NCI-H1048 (cell line): Measurements from ENCODE around the gene RNF223.
"Not testable (repeated sequence)": the region's sequence is repeated elsewhere in the genome, so short reads cannot be mapped to it uniquely, and the experiment has no call there.

Experiments used
- DNase-seq: peaks from one replicate; lab custom pipeline; 2025; lab: John Stamatoyannopoulos, UW

The RNF223 gene

DNA sequence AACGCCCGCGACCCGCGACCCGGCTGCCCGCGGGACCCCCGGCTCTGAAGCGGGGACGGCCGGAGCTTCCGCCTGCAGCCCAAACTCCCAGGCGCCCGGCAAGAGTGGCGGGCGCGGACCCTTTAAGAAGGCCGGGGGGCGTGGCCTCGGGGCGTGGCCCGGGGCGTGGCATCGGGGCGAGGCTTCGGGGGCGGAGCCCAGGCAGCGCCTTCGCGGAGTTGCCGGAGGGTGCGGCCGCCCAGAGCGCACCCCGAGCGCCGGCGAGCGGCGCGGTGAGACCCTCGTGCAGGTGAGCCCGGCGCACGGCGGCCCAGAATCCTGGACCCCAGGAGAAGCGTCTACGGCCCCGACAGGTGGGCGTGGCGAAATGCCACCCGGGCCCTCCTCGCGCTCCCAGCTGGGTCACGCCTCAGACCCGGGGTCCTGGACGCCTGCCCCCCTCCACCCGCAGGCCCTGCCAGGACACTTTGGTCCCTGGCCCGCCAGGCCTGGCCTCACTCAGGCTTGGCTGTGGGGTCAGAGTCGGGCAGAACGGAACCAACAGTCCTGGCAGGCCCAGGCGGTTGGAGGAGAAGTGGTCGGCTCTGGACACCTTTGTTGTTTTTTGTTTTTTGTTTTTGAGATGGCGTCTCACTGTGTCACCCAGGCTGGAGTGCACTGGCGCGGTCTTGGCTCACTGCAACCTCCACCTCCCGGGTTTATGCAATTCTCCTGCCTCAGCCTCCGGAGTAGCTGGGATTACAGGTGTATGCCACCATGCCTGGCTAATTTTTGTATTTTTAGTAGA, 14.4 kb downstream of the RNF223 start:
- no peak for DNase-seq

DNA sequence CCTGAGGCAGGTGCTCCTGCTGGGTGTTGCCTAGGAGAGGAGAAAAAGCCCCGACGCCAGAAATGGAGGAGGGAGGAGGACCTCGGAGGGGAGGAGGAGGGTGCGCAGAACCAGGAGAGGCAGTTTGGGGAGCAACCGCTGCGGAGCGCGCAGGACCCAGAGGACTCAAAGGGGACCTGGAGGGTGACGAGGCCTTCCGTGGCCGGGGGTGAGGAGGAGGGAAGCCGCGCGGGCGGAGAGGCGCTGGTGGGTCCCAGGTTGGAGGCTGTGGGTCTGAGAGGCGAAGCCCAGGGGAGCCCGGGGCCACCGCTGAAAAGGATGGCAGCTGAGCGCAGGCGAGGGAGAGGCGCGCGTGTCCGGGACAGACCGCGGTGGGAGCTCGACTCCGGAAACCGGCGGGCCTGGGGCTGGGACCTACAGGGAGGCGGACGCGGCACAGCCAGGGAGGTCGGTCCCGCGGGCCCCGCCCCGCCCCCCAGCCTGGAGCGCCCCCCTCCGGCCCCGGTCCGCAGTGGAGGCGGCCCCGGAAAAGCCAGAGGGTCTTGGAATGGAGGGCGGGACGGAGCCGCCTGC, 15.1 kb downstream of the RNF223 start:
- DNase-seq: no peak

DNA sequence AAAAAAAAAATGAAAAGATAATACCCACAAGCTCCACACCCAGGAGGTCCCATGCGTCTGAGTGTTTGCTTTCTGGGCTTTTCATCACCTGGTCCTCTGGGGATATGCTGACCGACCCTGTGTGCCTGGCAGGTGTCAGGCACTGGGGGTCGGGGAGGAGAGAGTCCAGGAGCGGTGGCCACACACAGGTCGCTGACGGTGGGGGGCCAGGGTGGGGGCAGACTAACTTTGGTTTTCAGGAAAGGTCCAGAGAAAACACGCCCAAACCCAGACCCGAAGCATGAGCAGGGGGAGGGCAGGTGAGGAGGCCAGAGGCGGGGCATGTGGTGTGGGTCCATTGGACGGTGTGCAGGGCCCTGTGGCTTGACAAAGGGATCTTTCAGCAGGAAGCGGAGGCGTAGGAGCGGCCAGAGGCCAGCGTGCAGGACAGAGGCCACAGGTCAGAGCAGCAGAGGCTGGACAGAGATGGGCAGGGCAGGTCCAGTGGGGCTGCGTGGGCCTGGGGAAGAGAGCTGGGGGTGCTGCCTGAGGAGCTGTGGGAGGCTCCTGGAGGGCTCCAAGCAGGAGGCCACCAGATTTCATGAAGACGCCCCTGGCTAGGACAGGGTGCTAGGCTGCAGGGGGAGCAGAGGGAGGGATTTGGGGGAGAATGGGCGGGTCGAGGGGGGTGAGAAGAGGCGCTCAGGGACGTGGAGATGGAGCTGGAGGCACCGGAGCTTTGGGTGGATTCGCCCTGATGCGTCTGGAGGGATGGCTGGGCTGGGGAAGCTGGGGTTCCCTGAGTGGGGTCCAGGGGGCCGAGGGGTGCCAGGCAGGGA, 15.8 kb downstream of the RNF223 start:
- no peak for DNase-seq

DNA sequence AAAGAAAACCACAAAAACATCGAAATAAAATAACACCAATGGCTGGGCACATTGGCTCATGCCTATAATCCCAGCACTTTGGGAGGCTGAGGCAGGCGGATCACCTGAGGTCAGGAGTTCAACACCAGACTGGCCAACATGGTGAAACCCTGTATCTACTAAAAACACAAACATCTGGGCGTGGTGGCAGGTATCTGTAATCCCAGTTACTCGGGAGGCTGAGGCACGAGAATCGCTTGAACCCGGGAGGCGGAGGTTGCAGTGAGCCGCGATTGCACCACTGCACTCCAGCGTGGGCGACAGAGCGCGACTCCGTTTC, 16.4 kb downstream of the RNF223 start:
- not testable (repeated sequence) for DNase-seq

DNA sequence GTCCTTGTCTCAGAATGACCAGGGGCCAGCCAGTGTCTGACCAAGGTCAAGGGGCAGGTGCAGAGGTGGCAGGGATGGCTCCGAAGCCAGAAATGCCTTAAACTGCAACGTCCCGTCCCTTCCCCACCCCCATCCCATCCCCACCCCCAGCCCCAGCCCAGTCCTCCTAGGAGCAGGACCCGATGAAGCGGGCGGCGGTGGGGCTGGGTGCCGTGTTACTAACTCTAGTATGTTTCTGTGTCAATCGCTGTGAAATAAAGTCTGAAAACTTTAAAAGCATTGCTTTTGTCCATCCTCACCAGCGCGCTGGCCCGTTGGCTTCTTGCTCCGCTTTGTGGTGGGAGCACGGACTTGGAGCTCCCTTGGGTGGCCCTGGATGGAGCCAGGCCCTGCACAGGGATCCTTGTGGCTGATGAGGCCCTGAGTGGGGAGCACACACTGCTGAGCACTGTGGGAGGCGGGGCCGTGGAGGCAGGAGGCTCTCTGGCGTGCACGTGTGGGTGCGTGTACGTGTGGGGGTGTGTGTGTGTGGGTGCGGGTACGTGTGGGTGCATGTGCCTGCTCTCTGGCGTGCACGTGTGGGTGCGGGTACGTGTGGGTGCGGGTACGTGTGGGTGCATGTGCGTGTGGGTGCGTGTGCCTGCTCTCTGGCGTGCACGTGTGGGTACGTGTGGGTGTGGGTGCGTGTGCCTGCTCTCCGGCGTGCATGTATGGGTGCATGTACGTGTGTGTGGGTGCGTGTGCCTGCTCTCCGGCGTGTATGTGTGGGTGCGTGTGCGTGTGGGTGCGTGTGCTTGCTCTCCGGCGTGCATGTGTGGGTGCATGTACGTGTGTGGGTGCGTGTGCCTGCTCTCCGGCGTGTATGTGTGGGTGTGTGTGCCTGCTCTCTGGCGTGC, 18.0 kb downstream of the RNF223 start:
- no peak for DNase-seq

DNA sequence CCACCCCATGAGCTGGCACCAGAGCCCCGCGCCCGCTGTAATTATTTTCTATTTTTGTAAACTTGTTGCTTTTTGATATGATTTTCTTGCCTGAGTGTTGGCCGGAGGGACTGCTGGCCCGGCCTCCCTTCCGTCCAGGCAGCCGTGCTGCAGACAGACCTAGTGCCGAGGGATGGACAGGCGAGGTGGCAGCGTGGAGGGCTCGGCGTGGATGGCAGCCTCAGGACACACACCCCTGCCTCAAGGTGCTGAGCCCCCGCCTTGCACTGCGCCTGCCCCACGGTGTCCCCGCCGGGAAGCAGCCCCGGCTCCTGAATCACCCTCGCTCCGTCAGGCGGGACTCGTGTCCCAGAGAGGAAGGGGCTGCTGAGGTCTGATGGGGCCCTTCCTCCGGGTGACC, 19.1 kb downstream of the RNF223 start:
- DNase-seq: no peak

DNA sequence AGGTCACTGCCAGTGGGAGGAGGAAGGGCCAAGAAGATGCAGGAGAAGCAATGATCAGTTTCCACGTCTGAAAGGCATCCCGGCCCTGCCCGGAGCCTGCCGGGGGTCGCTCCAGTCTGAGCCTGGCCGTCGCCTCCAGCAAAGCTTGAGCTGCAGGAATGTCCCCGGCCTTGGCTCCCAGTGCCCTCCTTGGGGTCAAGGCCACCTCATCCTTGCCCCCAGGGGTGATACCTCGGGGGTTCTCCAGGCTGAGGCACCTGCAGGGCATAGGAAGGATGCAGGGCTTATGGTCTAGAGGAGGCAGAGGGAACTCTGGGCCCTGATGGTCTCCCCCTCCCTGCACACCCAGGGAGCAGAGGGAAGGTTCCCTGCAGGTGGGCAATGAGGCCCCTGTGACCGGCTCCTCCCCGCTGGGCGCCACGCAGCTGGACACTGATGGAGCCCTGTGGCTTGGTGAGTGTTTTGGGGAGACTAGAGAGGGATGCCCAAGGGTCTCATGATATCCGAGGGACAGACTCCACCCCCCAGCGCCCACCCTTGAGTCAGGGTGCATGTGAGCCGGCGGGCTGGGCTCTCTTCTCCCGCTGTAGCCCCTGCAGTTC, 19.9 kb downstream of the RNF223 start:
- no peak for DNase-seq

DNA sequence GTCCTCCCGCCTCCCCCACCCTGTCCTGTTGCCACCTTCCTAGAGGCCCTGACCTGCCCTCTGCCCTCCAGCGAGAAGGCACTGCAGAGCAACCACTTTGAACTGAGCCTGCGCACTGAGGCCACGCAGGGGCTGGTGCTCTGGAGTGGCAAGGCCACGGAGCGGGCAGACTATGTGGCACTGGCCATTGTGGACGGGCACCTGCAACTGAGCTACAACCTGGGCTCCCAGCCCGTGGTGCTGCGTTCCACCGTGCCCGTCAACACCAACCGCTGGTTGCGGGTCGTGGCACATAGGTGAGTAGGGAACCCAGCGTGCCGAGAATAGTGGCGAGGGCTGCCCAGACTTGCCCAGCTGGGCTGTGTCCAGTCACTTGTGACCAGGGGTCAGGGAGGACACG, 20.4 kb downstream of the RNF223 start:
- no peak for DNase-seq

DNA sequence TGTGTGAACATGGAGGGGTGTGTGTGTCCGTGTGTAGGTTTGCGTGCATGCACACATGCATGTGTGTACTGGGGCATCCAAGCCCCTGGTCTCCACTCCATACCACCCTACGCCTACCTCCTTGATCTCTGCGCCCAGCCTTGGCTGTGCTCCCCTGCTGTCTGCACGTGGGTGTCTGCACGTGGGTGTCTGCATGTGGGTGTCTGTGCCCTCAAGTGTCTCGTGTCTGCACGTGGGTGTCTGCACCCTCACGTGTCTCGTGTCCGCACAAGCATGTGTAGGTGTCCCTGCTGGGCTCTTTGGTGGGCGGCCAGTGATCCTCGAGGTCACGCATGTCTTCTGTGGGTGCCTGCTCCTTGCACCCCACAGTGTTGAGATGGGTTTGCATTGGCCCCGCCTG, 21.1 kb downstream of the RNF223 start:
- DNase-seq: no peak

DNA sequence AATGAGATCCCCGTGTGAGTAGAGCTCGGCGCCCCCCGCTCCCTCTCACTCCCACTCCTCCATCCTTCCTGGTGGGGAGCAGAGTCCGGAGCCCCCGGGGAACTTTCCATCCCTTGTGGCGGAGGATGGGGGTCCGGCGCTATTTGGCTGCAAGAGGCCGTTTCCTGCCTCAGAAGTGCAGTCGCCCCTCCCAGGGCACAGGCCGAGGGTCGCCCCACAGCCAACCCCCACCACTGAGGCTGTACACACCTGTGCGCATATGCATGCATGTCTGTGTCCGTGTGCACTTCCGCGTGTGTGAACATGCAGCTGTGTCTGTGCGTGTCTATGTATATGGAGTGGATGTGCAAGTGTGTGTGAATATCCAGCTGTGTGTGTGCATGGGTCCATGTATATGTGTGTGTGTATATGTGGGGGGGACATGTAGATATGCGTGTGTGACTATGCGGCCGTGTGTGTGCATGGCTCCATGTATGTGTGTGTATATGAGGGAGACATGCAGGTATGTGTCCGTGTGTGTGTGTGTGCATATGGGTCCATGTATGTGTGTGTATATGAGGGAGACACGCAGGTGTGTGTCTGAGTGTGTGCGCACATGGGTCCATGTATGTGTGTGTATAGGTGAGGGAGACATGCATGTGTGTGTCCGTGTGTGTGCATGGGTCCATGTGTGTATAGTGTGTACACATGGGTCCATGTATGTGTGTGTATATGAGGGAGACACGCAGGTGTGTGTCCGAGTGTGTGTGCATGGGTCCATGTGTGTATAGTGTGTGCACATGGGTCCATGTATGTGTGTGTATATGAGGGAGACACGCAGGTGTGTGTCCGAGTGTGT, 21.9 kb downstream of the RNF223 start:
- DNase-seq: no peak

DNA sequence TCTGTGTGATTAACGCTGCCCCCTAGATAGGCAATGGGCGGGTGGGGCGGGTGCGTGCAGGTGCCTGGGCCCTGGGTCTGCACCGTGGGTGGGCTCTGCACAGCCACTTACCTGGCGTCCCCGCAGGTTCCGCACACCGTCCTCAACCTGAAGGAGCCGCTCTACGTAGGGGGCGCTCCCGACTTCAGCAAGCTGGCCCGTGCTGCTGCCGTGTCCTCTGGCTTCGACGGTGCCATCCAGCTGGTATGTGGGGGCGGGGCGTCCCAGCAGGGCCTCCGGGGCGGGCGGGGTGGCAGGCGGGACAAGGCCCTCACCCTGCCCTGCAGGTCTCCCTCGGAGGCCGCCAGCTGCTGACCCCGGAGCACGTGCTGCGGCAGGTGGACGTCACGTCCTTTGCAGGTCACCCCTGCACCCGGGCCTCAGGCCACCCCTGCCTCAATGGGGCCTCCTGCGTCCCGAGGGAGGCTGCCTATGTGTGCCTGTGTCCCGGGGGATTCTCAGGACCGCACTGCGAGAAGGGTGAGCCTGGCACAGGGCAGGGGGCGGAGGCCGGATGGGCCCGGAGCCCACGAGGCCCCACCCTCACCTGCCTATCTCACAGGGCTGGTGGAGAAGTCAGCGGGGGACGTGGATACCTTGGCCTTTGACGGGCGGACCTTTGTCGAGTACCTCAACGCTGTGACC, 22.8 kb downstream of the RNF223 start:
- DNase-seq: no peak

DNA sequence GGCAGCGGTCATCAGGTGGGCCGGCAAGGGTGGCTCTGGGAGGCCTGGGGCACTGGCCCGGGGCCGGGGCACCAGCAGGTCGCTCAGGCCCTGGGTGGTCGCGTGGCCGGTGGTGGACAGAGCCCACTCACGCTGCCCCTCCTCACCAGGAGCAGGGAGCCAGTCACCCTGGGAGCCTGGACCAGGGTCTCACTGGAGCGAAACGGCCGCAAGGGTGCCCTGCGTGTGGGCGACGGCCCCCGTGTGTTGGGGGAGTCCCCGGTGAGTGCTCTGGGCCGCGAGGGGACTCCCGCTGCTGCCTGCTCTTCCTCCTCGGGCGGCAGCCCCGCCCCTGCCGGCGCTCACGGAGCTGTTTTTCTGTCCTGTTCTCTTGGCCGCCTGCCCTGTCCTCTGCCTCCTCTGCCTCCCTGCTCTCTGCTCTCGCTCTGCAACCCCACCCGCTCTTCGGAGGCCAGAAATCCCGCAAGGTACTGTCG, 23.5 kb downstream of the RNF223 start:
- DNase-seq: no peak

DNA sequence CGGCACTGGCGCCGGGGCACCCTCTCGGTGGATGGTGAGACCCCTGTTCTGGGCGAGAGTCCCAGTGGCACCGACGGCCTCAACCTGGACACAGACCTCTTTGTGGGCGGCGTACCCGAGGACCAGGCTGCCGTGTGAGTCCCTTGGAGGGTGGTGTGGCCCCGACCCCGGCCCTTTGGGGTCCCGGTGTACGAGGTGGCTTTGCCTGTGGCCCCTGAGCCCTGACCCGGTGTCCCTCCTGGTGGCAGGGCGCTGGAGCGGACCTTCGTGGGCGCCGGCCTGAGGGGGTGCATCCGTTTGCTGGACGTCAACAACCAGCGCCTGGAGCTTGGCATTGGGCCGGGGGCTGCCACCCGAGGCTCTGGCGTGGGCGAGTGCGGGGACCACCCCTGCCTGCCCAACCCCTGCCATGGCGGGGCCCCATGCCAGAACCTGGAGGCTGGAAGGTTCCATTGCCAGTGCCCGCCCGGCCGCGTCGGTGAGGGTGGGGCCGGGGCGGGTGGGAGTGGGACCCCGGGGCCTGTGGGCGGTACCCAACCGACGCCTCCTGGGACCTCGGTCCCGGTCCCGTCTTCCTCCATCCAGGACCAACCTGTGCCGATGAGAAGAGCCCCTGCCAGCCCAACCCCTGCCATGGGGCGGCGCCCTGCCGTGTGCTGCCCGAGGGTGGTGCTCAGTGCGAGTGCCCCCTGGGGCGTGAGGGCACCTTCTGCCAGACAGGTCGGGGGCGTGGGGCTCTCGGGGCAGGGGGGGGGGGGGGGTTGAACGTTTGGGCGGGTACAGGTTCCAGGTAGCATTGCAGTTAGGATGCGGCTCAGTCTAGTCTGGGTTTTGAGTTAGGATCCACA, 24.6 kb downstream of the RNF223 start:
- DNase-seq: no peak

DNA sequence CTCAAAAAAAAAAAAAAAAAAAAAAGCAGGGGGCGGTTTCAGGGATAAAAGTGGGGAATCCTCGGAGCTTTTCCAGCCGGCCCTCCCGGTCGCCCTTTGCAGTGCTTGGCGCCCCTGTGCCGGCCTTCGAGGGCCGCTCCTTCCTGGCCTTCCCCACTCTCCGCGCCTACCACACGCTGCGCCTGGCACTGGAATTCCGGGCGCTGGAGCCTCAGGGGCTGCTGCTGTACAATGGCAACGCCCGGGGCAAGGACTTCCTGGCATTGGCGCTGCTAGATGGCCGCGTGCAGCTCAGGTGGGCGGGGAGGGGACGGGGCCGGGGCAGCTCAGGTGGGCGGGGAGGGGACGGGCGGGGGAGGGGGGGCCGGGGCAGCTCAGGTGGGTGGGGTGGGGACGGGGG, 25.3 kb downstream of the RNF223 start:
- DNase-seq: no peak

DNA sequence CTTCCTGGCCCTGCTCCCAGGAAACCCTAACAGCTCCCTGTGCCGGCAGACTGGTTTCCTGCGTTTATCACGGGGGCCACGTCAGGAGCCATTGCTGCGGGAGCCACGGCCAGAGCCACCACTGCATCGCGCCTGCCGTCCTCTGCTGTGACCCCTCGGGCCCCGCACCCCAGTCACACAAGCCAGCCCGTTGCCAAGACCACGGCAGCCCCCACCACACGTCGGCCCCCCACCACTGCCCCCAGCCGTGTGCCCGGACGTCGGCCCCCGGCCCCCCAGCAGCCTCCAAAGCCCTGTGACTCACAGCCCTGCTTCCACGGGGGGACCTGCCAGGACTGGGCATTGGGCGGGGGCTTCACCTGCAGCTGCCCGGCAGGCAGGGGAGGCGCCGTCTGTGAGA, 26.1 kb downstream of the RNF223 start:
- DNase-seq: no peak

DNA sequence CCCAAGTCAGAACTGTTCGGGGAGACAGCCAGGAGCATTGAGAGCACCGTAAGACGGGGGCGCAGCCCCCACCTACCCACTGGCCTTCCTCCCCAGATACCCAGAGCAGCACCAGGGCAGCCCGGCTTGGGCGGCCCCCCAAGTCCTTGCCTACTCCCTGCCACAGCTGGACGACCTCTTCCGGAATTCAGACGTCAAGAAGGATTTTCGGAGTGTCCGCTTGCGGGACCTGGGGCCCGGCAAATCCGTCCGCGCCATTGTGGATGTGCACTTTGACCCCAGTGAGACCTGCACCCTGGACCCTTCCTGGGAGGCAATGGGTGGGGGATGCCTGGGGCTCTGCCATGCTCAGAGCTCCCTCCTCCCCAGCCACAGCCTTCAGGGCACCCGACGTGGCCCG, 26.7 kb downstream of the RNF223 start:
- DNase-seq: no peak

DNA sequence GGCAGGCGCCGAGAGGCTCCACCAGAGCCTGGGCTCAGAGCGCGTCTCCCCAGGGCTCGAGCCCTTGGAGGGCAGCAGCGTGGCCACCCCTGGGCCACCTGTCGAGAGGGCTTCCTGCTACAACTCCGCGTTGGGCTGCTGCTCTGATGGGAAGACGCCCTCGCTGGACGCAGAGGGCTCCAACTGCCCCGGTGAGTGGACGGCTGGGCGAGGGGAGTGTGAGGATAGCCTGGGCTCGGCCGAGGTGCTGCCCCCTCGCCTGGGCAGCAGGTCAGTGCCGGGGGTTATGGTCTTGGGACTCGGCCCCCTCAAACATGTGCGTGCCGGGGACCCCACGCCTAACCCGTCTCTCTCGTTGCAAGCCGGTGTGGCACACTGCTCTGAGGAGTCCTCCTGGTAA, 27.3 kb downstream of the RNF223 start:
- DNase-seq: no peak

DNA sequence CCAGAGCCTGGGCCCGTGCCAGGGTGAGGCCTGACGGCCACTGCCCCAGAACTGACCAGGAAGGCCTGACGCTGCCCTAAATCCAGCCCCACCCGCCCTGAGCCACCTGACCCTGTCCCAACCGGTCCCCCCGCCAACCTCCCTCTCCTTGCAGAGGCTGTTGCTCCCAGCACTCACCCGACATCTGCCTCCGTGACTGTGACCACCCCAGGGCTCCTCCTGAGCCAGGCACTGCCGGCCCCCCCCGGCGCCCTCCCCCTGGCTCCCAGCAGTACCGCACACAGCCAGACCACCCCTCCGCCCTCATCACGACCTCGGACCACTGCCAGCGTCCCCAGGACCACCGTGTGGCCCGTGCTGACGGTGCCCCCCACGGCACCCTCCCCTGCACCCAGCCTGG, 27.9 kb downstream of the RNF223 start:
- DNase-seq: no peak

DNA sequence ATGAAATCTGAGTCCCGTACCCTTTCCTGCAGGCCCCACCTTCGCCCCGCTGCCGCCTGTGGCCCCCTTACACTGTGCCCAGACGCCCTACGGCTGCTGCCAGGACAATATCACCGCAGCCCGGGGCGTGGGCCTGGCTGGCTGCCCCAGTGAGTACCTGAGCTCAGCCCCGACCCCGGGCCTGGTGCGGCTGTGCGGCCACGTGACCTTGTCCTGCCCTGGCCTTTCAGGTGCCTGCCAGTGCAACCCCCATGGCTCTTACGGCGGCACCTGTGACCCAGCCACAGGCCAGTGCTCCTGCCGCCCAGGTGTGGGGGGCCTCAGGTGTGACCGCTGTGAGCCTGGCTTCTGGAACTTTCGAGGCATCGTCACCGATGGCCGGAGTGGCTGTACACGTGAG, 29.0 kb downstream of the RNF223 start:
- no peak for DNase-seq
